Stimulated activated CD8-positive, alpha-beta memory T cell treated with anti-CD3 and anti-CD28 coated beads, Interleukin-12 subunit alpha, Interleukin-12 subunit beta, amount 100 ng/mL, for 1 hour (primary cell): ENCODE measurements around the gene IL17RD.

Experiments
- DNase-seq: peaks from one replicate; pipeline ENCODE4 v3.0.0-alpha.2; 2020; ENCODE audit warnings: low read depth

The IL17RD gene

DNA sequence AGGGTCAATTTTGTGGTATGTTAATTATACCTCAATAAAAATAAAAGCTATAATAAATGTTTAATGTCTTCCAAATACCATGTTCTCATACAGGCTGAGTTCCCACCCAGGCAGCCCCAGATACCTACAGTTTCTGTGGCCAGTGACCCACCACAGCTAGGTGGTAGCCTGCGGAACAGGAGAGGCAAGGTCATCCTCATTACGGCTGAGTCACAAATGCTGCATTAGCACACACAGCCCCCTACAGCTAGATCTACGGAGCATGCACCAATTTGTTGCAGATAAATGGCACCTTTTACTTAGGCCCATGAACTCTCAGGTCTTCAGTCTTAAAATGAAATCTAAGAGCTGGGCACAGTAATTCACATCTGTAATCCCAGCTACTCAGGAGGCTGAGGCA lies 99.6 kb downstream of the IL17RD start:
- DNase-seq: no peak

DNA sequence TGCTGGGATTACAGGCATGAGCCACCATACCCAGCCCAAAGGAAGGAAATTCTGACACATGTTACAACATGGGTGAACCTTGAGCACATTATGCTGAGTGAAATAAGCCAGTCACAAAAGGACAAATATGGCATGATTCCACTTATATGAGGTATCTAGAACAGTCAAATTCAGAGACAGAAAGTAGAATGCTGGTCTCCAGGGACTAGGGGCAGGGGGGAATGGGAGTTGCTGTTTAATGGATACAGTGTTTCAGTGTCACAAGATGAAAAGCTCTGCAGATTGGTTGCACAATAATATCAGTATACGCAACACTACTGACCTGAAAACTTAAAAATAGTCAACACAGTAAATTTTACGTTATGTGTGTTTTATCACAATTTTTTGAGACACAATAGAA lies 100.6 kb downstream of the IL17RD start:
- DNase-seq: no peak

DNA sequence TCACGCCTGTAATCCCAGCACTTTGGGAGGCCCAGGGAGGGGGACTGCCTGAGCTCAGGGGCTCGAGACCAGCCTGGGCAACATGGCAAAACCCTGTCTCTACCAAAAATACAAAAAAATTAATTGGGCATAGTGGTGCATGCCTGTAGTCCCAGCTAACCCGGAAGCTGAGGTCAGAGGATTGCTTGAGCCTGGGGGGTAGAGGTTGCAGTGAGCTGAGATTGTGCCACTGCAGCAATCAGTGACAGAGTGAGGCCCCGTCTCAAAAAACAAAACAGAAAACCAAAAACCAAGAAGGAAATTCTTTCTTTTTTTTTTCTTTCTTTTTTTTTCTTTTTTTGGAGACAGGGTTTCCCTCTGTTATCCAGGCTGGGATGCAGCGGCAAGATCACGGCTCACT lies 101.2 kb downstream of the IL17RD start:
- DNase-seq: no peak

DNA sequence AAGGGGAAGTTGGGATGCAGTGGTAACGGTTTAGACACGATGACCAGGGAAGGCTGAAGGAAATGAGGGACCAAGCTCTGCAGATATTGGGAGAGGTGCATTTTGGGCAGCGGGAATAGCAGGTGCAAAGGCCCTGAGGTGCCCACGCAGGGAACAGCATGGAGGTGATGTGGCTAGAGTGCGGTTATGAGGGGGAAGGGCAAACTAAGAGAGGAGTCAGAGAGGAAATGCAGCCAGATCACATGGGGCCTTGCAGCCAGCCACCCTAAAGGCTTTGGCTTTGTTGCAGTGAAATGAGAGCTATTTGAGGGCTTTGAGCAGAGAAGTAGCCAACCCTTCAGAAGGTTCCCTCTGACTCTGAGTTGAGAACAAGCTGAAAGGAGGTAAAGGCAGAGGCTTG lies 102.1 kb downstream of the IL17RD start:
- DNase-seq: no peak

DNA sequence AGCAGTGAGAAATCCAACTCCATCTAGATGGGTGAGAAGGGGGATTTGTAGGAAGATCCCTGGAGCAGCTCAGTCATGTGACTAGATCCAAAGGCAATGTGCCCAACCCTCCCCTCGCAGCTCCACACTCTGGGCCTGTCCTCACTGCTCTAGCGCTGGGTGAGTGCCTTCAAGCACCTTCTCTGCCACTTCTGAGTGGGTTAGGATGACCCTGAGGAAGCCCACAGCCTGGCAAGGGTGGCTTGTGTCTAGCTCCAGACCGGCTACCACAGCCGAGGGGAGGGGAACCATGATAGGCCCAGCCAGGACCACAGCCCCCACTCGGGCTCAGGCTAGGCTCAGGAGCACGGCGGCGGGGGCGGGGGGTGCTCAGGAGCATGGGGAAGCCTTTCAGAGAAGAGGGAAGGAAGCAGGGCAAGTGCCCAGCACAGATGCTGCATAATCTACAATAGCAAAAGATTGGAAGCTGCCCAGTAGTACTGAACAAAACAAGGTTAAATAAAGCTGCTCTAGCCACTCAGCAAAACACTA lies 103.0 kb downstream of the IL17RD start:
- no peak for DNase-seq

DNA sequence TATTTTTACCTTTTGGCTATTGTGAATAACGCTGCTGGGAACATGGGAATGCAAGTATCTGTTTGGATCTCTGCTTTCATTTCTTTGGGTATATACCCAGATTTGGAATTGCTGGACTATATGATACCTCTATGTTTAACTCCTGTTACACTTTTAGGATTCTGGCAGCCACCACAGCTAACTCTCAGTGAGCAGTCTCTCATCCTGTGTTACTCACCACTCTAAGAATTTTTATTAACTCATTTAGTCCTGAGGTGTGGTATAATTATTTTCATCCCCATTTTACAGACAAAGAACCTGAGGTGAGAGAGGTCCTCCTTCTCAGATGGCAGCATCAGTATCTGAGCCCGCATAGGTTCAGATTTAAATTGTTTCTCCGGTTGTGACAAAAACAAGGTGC lies 103.6 kb downstream of the IL17RD start:
- no peak for DNase-seq

DNA sequence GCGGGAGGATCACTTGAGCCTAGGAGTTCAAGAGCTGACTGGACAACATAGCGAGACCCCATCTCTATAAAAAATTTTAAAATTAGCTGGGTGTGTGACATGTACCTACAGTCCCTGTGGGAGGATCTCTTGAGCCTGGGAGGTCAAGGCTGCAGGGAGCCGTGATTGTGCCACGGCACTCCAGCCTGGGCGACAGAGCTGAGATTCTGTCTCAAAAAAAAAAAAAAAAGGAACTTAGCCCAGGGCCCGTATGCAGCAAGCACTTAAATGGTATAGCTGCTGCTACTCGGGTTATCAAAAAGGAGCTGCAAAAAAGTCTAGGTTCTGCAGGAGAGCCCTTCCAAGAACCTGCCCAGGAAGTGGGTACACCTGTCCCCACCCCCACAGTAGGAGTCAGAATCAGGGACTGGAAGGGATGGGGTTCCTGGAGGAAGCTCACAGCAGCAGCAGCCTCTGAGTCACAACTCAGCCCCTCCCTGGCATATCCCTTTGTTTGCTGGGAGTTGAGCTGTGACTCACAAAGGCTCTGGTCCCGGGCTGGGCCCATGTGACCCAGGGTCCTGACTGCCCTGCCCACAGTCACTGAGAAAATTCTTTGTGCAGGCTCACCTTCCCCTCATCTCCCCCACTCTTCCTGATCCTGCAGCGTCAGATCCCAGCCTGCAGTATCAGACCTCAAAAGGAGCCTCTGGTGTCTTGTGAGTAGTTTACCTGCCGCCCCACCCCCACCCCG lies 104.9 kb downstream of the IL17RD start, which contains the start of gene SPATA12:
Gene SPATA12, plus strand, starts transcription at position 576 of the 733 bp plus-strand sequence. CDS start 13,031 bp downstream, outside the sequence.
- DNase-seq: no peak

DNA sequence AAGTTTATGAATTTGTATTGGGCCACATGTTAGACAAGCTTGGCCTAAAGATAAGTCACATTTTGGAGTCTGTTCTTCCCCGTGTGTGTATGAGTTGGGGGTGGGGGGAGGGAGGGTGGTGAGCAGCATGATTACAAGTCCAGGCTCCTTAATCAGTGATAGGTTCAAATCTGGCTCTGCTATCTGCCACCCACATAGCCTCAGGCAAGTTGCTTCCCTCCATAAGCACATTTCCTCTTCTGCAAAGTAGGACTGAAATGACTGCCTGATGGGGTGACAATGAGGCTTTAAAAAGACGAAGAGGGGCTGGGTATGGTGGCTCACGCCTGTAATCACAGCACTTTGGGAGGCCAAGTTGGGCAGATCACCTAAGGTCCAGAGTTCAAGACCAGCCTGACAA lies 105.7 kb downstream of the IL17RD start:
- DNase-seq: no peak

DNA sequence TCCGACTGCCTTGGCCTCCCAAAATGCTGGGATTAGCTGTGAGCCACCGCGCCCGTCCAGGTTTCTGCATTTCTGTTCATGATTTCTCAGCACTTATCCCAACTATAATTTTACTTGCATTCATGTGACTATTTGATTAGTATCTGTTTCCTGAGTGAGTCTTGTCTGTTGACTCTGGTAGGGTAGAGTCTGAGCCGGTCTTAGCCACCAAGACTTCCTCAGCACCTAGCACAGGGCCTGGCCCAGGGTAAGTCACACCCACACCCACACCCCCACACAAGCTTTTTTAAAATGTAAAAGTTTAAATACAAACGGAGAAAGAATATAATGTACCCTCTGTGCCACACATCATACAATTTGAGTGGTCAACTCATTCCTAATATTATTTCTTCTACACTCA lies 107.8 kb downstream of the IL17RD start:
- DNase-seq: no peak

DNA sequence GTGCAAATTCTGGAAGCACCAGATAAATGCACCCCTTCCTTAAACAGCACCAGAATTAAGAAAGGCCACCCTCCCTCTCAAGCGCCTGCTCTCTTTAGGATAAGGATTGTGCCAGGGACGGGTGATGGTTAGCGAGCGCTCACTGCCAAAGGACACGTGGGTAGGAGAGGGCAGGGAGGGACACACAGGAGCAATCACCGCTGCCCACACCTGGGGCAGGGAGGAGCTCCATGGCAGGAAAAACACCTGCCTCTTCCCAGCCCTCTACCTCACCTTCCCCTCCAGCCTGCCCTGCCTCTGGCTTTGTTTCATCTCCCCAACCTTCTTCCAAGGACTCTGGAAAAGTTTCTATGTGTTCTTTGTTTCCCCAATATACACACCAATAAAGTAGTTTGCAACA lies 112.0 kb downstream of the IL17RD start:
- DNase-seq: no peak

DNA sequence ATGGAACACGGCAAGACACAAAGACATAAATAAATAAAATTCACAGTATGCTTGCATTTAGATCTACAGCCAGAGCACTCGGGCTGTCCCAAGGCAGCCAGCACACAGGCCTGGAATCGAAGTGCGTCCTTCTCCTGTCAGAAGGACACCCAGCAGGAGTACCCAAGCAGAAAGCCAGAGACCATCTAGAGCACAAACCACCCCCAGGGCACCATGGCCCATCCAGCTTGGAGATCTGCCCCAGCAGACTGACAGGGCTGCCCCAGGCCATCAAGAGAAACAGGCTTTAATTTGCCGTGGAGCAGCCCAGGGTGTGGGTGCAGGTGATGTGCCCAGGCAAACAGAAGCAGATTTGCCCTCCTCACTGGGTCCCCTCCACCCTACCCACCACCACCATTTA lies 112.5 kb downstream of the IL17RD start:
- DNase-seq: no peak

DNA sequence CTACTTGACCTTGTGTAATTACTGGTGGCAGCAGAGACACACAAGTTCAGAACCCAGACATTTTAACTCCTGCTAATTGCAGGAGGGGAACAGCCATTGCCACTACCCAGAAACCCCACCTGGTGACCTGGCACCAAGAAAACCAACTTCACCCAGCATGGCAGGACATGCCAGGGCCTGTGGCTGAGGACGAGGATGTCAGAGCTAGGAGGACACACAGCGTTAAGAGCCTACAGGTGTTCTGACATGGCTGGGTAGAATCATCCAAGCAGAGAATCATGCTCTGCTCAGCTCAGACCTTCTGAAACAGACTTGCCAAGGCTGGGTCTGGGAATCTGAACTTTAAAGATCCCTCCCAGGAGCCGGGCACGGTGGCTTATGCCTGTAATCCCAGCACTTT lies 116.4 kb downstream of the IL17RD start:
- DNase-seq: no peak

DNA sequence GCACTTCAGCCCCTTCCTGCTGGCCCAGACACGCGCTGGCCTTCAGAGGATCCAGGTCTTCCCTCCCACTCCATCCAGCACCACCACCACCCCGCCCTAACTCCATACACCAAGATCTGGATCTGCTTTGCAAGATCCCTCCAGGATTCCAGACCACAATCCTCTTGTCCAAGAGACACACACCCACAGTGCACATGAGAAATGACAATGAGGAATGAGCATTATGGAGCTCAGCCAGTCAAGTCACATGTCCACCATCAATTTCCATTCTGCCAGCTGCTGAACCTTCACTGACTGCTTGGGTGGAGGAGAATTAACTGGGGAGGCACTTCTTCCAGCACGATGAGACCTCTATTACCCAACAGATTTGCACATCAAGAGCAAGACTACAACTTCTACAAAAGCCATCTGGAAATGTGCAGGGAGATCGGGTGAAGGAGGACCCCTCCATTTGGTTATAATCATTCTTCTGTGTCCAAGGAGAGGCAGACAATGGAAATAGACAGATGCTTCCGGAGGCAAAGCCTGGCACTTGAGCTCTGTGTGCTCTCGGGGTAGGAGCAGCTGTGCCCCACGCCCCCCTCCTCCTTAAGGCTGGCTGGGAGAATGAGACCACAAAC lies 117.0 kb downstream of the IL17RD start:
- DNase-seq: no peak

DNA sequence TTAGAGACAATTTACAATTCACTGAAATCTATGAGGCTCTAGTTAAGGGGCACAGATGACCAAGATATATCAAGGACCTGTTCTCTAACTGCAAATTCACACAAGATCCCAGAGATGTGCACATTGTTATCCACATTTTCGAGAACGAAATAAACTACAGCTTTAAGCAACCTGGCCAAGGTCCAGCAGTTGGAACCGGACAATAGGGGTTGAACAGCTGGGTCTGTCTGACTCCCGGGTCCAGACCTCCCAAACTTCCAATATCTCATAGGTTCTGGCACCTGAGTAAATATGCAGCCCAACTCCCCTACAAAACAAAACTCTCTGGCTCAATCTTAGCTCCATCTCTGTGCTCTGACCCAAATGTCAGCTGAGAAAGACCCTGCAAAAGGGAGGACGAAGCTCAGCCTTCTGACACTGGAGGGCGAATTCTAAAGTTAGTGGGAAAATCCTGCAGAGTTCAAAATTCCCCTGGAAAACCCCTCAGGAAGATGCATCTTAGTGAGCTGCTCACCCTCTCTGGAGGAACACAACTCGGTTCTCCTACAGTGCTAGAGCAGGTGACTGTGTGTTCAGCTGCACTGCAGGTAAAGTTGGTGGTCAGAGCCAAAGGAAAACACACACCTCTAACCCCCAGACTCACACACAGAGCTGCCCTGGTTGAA lies 118.9 kb downstream of the IL17RD start:
- DNase-seq: no peak

DNA sequence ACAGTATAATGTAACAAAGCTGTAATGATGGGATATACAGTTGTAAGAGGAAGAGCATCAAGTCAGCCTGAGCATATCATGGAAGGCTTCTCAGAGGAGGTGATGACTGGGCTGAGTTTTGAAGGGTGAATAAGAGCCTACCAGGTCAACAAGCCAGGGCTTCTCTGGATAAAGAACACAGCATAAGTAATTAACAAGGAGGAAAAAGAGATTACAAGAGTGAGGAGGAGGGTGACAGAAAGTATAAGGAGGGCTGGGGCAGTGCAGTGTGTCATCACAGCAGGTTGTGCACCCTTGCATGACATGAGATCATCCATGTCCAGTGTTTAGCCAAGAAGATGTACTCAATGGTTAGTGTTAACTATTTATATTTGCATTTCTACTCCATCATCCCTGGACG lies 121.6 kb downstream of the IL17RD start:
- DNase-seq: no peak

DNA sequence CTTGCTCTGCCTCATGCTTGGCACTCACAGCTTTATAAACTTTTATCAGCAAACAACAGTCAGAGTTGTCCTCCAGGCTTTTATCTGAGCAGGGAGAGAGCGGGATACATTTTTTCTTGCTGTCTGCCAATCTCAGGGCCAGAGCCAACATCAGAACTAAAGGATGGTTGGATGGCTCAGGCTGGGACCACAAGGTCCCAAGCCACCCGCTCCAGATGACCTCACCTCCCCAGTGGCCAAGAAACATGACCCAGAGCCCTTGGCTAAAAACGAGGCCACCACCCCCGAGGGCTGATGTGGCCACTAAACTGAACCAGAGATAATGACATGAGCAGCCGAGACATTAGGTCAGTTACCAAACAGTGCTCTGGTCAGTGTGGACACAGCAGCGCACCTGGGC lies 123.5 kb downstream of the IL17RD start:
- no peak for DNase-seq
